ENCODE data around the gene LKAAEAR1.

- no peak for TF ChIP-seq CTCF (IDR thresholded peaks at IDR 0.05)
- TF ChIP-seq POLR2A (IDR thresholded peaks at IDR 0.05): no peak
Observed at GRCh38 chr20:64047046-64047389, 37.2 kb downstream of the LKAAEAR1 start.

Data from body of pancreas (tissue), 4 donors.